ENCODE data around the gene CFAP99.

Gene CFAP99

DNA sequence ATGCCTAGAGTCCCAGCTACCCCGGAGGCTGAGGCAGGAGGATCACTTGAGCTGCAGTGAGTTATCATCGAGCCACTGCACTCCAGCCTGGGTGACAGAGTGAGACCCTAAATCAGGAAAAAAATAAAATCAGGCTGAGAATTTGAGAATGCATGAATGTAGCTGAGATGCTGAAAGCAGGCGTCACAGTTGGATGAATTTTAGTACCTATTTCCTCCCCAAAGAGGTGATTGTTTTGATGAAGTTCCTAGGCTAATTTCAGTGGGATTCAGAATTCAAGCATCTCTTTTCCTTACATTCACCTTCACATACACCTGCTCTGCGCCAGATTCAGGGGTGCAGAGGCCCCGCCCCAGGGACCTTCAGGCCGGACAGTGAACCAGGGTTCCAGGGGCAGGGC lies 3.2 kb downstream of the CFAP99 start:
- Mint-ChIP-seq H3K27ac (no peak overlapping the region), H3K4me3 (no peak overlapping the region), H3K4me1 (peaks cover 11% of the 10 kb centered on the region), H3K27me3 (ENCODE audit: low read depth) (peaks cover 64% of the 10 kb centered on the region), H3K9me3 (no peaks in the 10 kb centered on the region), H3K36me3 (ENCODE audit: low read depth) (no peaks in the 10 kb centered on the region)
- TF ChIP-seq, protein P1, sequence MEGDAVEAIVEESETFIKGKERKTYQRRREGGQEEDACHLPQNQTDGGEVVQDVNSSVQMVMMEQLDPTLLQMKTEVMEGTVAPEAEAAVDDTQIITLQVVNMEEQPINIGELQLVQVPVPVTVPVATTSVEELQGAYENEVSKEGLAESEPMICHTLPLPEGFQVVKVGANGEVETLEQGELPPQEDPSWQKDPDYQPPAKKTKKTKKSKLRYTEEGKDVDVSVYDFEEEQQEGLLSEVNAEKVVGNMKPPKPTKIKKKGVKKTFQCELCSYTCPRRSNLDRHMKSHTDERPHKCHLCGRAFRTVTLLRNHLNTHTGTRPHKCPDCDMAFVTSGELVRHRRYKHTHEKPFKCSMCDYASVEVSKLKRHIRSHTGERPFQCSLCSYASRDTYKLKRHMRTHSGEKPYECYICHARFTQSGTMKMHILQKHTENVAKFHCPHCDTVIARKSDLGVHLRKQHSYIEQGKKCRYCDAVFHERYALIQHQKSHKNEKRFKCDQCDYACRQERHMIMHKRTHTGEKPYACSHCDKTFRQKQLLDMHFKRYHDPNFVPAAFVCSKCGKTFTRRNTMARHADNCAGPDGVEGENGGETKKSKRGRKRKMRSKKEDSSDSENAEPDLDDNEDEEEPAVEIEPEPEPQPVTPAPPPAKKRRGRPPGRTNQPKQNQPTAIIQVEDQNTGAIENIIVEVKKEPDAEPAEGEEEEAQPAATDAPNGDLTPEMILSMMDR (IDR thresholded peaks at IDR 0.05; ENCODE audit: unreplicated experiment in 3 of 3): no peak

DNA sequence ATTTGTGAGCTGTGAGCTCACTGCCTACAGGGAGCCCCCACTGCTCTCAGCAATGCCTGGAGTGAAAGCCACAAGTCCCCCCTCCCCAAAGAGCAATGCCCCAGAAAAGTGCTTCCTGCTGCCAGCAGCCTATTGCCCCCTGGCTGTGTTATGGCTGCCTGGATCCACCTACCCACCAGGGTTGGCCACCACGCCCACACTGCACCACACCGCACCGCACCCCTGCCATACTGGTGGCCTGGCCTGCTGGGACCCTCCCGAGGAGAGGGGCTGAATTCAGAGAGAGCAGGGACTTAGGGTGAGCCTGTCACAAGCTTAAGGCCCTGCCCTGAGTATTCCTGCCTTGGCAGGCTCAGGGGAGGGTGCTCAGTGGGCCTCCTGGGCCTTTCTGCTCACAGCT lies 4.3 kb downstream of the CFAP99 start:
- H3K27me3 Mint-ChIP-seq (ENCODE audit: low read depth): peaks cover 57% of the 10 kb centered on the region
- H3K27ac Mint-ChIP-seq: no peak overlapping the region
- TF ChIP-seq, protein P1 (IDR thresholded peaks at IDR 0.05; ENCODE audit: unreplicated experiment in 3 of 3): no peak
- H3K9me3 Mint-ChIP-seq: no peaks in the 10 kb centered on the region
- peaks cover 11% of the 10 kb centered on the region for H3K4me1 Mint-ChIP-seq
- no peak overlapping the region for H3K4me3 Mint-ChIP-seq
- no peaks in the 10 kb centered on the region for H3K36me3 Mint-ChIP-seq (ENCODE audit: low read depth)

DNA sequence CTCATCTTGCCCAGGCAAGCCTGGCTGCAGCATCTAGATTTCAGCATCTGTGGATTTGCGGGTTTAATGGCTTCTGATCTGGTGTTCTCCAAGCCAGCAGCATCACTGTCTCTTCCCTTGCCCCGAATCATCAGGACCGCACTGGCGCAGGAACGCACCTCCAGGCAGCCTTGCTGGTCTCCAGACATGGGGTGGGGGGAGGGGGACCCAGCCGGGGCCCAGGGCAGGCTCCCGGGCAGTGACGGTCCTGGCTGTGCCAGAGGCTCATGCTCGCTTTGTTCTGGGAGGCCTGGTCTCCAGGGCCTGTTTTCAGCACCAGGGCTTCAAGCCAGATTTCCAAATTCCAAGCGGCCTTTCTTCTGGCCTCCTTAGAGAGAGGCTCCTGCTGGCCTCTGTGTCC lies 4.9 kb downstream of the CFAP99 start:
- Mint-ChIP-seq H3K4me1 (peaks cover 11% of the 10 kb centered on the region), H3K4me3 (no peak overlapping the region), H3K27ac (no peak overlapping the region), H3K27me3 (ENCODE audit: low read depth) (peaks cover 58% of the 10 kb centered on the region), H3K9me3 (no peaks in the 10 kb centered on the region), H3K36me3 (ENCODE audit: low read depth) (no peaks in the 10 kb centered on the region)
- TF ChIP-seq, protein P1 (IDR thresholded peaks at IDR 0.05; ENCODE audit: unreplicated experiment in 3 of 3): no peak

DNA sequence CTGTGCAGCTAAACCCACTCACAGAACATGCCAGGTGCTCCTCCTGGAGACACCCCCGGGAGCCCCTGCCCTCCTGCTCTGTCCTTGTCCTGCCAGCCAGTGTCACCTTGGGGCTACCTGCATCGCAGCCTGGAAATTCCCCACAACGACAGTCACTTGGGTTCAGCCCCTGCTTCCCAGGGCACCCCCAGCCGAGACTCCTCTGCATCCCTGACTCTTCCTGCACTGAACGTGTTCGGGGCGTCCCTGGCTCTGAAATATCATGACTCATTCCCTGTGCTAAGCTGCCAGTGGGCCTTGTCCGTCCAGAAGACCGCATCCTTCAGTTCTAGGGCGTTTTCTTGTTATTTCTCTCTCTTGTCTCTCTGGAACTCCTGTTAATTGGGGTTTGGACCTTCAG lies 5.8 kb downstream of the CFAP99 start:
- no peaks in the 10 kb centered on the region for H3K9me3 Mint-ChIP-seq
- no peak overlapping the region for H3K4me3 Mint-ChIP-seq
- TF ChIP-seq, protein P1 (IDR thresholded peaks at IDR 0.05; ENCODE audit: unreplicated experiment in 3 of 3): no peak

DNA sequence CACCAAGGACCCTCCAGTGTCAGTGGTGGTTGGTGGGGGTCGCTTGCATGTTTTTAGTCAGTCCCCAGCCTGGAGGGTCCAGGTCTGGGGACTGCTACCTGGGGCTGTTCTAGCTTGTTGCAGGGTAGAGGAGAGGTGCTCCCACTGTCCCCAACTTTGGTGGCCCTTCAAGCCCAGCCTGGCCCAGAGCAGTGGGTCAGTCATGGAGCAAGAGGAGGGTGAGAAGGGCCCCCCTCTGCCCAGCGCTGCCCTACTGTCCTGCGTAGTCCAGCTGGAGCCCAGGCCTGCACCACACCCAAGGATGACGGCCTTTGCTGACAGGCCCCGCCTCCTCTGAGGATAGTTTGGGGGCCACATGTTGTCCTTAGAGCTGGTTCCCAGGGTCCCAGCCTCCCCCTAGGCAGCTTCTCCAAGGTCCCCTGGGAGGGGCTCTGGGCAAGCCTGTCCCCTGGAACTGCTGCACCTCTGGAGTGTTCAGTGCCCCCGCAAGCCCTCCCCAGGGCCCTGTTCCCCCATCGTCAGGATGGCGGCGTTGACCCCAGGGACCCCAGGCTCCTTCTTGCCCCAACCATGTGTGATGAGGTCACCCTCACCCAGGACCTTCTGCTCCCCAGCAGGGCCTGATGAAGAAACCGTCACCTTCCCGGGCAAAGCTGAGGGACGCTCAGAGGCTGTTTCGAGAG lies 6.8 kb downstream of the CFAP99 start:
- Mint-ChIP-seq H3K4me3 (no peak overlapping the region), H3K9me3 (no peaks in the 10 kb centered on the region), H3K4me1 (no peaks in the 10 kb centered on the region), H3K27me3 (ENCODE audit: low read depth) (peaks cover 39% of the 10 kb centered on the region), H3K36me3 (ENCODE audit: low read depth) (no peaks in the 10 kb centered on the region), H3K27ac (no peak overlapping the region)
- TF ChIP-seq, protein P1 (IDR thresholded peaks at IDR 0.05; ENCODE audit: unreplicated experiment in 3 of 3): no peak

More for the DNA sequence above, 5.8 kb downstream of the CFAP99 start:
- Mint-ChIP-seq H3K27ac (no peak overlapping the region), H3K4me1 (peaks cover 6% of the 10 kb centered on the region), H3K27me3 (ENCODE audit: low read depth) (peaks cover 49% of the 10 kb centered on the region), H3K36me3 (ENCODE audit: low read depth) (no peaks in the 10 kb centered on the region)

DNA sequence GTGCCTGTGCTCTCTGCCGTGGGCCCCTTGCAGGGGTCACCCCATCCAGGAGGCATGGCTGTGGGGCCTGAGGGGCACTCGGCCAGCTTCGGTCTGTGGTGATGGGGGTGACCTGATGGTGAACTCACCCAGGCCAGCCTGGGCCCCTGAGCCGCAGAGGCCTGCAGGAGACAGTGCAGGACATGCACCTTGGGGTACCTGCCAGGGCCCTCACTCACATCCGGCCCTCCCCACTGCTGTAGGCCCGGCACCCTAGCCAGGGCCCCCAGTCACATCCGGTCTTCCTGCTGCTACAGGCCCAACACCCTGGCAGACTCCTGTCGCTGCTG lies 7.3 kb downstream of the CFAP99 start:
- Mint-ChIP-seq H3K27ac (no peak overlapping the region), H3K27me3 (ENCODE audit: low read depth) (peaks cover 34% of the 10 kb centered on the region), H3K9me3 (no peaks in the 10 kb centered on the region), H3K36me3 (ENCODE audit: low read depth) (no peaks in the 10 kb centered on the region), H3K4me1 (no peaks in the 10 kb centered on the region), H3K4me3 (no peak overlapping the region)
- TF ChIP-seq, protein P1 (IDR thresholded peaks at IDR 0.05; ENCODE audit: unreplicated experiment in 3 of 3): no peak

Measured in nephron (organoid).